Choroid plexus epithelial cell (primary cell): ENCODE measurements around the gene SMARCC2.

Source experiments
- DNase-seq: peaks from one replicate; pipeline ENCODE4 v3.0.0-alpha.2; 2010; ENCODE audit warnings: low read depth
- H3K4me3 ChIP-seq: 2 replicates; pipeline ENCODE4 v1.5.1; 2011; ENCODE audit warnings: low read depth, mild to moderate bottlenecking, control low read depth, low read length, moderate library complexity
- CTCF ChIP-seq: conservative IDR thresholded peaks from 2 replicates; pipeline ENCODE4 v1.5.1; 2011; ENCODE audit warnings: low read depth, mild to moderate bottlenecking, control low read depth, inconsistent platforms, low read length, moderate library complexity

SMARCC2 gene

GRCh38 chr12:56212361-56212760 lies 23.1 kb upstream of the SMARCC2 start:
- TF ChIP-seq CTCF, result no peak

GRCh38 chr12:56208006-56208405 lies 18.7 kb upstream of the SMARCC2 start:
- H3K4me3 ChIP-seq, result no peak overlapping the region
- no peak for DNase-seq
- no peak for TF ChIP-seq CTCF

More at GRCh38 chr12:56212361-56212760, 23.1 kb upstream of the SMARCC2 start:
- no peak overlapping the region for H3K4me3 ChIP-seq
- DNase-seq, result no peak

GRCh38 chr12:56206452-56207166 lies 17.3 kb upstream of the SMARCC2 start:
- peak; percentile 73 for DNase-seq
- H3K4me3 ChIP-seq, result no peak overlapping the region
- peak; percentile 85 for TF ChIP-seq CTCF

- TF ChIP-seq CTCF, result peak; percentile 18
- no peak overlapping the region for H3K4me3 ChIP-seq
- DNase-seq, result no peak
Measured at GRCh38 chr12:56205445-56205844, 16.2 kb upstream of the SMARCC2 start.

- TF ChIP-seq CTCF, result no peak
- no peak overlapping the region for H3K4me3 ChIP-seq
- no peak for DNase-seq
Measured at GRCh38 chr12:56204275-56204674, 15.0 kb upstream of the SMARCC2 start.

GRCh38 chr12:56202838-56203237 lies 13.6 kb upstream of the SMARCC2 start:
- no peak for TF ChIP-seq CTCF
- DNase-seq, result no peak
- no peak overlapping the region for H3K4me3 ChIP-seq

GRCh38 chr12:56202366-56202765 lies 13.1 kb upstream of the SMARCC2 start:
- H3K4me3 ChIP-seq, result no peak overlapping the region
- TF ChIP-seq CTCF, result no peak
- no peak for DNase-seq
